ENCODE data around the gene NUP58. TPM values are rescaled to one million over a fixed set of nuclear protein-coding genes. Genes with fewer than 3 reads are reported as not detected.

NUP58 gene
- total RNA-seq, 1 experiment from 2014 or later = 72.1 TPM

DNA sequence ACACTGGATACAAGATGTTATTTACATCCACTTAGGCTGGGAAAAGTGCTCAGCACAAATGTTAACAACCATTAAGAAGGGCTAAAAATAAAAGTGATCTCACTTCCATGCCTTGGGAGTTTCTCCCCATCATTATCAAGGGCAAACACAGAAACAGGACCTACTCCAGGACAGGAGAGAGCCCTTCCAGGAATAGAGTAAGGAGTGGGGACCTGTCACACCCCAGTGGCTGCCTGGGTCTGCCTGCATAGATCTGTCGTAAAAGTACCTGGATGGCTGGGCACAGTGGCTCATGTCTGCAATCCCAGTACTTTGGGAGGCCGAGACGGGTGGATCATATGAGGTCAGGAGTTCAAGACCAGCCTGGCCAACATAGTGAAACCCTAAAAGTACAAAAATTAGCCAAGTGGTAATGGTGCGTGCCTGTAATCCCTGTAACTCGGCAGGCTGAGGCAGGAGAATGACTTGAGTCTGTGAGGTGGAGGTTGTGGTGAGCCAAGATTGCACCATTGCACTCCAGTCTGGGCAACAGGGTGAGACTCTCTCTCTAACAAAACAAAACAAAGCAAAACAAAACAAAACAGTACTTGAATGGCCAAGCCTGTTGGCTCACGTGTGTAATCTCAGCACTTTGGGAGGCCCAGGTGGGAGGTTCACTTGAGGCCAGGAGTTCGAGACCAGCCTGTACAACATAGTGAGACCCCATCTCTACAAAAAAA, 76.0 kb downstream of the NUP58 start:
- DNase-seq (ENCODE audit: low read depth) = no peak

DNA sequence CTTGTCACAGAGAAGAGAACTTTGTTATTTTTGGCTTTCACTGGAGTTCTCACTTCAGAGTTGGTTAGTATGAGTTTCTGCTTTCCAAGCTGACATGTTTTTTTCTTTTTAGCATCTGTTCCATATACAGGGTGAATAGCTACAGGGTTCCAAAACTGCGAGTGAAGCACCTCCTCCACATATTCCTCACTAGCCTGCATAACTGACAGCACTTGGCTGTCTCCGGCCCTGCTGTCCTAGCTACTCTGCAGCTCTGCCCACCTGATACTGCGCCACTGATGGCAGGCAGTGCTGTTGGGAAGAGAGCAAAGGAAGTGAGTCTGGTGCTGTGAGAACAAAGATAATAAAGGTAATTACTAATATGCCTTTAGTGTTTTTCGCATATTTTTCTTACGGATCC, 77.1 kb downstream of the NUP58 start:
- no peak for DNase-seq (ENCODE audit: low read depth)

DNA sequence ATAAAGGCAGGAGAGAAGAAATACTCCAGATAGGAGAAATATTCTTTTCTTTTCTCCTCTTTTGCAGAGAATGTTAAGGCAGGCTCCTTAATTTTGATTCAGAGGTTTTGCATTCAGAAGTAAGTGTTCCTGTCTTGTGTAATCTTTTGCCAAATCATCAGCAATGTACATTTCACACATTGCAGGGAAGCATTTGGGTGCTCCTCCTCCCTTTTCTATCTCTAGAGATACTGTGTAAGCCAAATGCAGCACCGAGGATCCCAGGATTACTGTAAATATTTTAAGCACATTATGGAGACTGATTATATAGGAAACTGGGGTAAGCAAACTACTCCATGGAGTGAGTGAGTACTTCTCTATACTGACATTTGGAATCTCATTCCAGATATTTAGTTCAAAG, 77.6 kb downstream of the NUP58 start:
- no peak for DNase-seq (ENCODE audit: low read depth)

DNA sequence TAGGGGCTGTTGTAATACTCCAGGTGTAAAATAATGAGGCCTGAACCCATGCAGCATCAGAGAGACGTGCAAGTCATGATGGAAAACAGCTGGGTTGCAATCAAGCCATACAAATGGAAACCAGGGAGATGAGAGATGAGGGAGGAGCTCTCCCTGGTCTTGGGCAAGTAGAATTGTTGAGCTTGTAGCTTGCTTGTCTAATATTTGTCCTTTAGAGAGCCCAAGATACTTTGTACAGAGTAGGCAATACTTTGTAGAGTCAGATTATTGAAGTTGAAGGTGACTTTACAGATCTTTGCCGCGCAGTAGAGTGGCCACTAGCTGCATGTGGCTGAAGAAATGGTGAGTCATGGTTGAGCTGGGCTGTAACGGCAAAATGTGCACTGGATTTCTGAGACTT, 78.7 kb downstream of the NUP58 start:
- no peak for DNase-seq (ENCODE audit: low read depth)

DNA sequence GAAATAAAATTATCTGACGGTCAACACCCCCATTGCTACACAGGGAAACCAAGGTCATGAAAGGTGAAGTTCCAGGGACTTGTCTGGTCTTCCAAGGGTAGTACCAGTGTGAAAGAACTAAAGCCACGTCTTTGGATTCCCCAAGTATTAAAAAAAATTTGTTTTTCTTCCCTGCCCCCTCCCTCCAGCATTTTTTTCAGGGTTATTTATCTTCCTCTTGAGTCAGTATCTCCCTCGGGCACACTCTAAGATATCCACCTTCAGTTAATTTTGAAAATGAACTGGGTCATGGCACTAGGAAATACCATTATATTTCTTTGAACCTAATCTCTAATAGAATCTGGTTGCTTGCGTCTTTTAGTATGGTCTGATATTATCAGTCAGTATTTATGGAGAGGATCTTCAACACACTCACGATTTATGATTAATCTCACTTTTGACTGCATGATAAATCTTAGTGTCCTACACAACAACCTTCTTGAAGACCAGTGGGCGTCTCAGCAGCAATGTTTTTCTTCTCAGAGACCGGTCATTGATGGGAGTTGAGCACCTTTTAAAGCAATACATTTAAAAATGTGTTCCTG, 79.4 kb downstream of the NUP58 start:
- DNase-seq (ENCODE audit: low read depth) = no peak

DNA sequence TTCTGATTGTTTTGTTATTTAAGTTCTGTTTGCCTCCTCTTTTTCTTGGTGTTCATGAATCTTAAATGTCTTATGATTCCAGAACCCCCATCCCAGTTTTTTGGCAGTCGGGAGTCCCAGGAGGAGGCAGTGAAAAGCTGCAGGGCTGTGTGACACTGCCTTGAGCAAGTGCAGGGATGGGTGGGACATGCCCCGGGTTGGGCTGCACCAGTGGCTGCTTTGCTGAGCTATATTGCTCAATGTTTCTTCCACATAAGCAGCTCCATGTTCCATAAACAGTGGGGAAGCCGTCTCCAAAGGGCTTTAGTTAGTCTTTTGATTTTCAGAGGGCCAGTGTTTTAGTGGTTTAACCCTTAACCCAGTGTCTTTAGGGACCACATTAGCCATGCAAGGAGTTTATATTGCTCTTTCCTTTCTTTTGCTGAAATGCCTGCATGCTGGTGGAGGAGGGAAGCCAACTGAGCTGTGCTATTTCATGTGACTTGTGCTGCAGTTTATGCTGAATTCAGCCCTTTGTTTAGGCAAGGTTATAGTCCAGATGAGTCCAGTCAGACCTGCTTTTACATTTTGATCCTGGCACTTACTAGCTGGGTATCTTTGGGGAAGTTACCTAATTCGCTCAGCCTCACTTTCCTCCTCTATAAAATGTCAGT, 83.5 kb downstream of the NUP58 start:
- no peak for DNase-seq (ENCODE audit: low read depth)

DNA sequence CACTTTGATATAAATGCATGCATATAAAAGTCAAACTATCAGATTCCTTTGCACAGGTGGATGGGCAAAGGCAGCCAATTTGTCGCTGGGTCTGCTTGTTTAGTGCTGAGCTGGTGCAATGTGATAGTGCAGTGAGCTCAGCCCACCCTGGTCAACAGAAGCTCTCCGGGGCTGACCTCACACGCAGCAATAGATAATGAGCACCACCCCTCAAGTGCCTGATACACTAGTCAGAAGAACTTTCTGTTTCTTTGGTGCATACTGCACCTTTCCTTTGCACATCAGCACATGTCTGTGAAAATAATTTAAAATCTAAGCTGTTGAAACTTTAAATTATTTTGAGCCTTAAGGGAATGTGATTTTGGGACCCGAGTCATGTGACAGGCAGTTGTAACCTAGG, 90.5 kb downstream of the NUP58 start:
- DNase-seq (ENCODE audit: low read depth) = no peak

Other genes with a start within 250 kb of the NUP58 start
- gene PABPC3, start 205.5 kb upstream of the NUP58 start, total RNA-seq (2014; rRNA removed; shearing (Covaris generic)) = 0.02 and 0.15 TPM in 2 replicates
- not detected in 2 replicates for gene AMER2, start 129.3 kb upstream of the NUP58 start, total RNA-seq (2014; rRNA removed; shearing (Covaris generic))
- gene MTMR6, start 14.1 kb upstream of the NUP58 start, total RNA-seq (2014; rRNA removed; shearing (Covaris generic)) = 20.3 and 20.9 TPM in 2 replicates
- 0.44 and 0.47 TPM in 2 replicates for gene ATP8A2, start 70.3 kb downstream of the NUP58 start, total RNA-seq (2014; rRNA removed; shearing (Covaris generic))